ENCODE measurements around the gene COMP.

COMP gene

GRCh38 chr19:18782559-18783225, 8.4 kb downstream of the COMP start:
- DNase-seq (ENCODE audit: low spot score) = no peak

- no peak for DNase-seq (ENCODE audit: low spot score)
These were observed 9.1 kb downstream of the COMP start for GRCh38 chr19:18781885-18782527.

- DNase-seq (ENCODE audit: low spot score) = no peak
These were observed 10.0 kb downstream of the COMP start for GRCh38 chr19:18781047-18781600.

- DNase-seq (ENCODE audit: low spot score) = no peak
These were observed 10.5 kb downstream of the COMP start for GRCh38 chr19:18780631-18781030.

GRCh38 chr19:18780081-18780480, 11.0 kb downstream of the COMP start:
- DNase-seq (ENCODE audit: low spot score) = no peak

- DNase-seq (ENCODE audit: low spot score) = no peak
These were observed 12.1 kb downstream of the COMP start for GRCh38 chr19:18778826-18779495.

GRCh38 chr19:18778076-18778389, 13.1 kb downstream of the COMP start:
- no peak for DNase-seq (ENCODE audit: low spot score)

- no peak for DNase-seq (ENCODE audit: low spot score)
These were observed 13.6 kb downstream of the COMP start for GRCh38 chr19:18777301-18778075.

- DNase-seq (ENCODE audit: low spot score) = no peak
These were observed 14.4 kb downstream of the COMP start for GRCh38 chr19:18776736-18777135.

- no peak for DNase-seq (ENCODE audit: low spot score)
These were observed 14.9 kb downstream of the COMP start for GRCh38 chr19:18776288-18776594.

GRCh38 chr19:18775586-18776287, 15.4 kb downstream of the COMP start:
- no peak for DNase-seq (ENCODE audit: low spot score)

- DNase-seq (ENCODE audit: low spot score) = no peak
These were observed 16.2 kb downstream of the COMP start for GRCh38 chr19:18774782-18775444.

- no peak for DNase-seq (ENCODE audit: low spot score)
These were observed 17.0 kb downstream of the COMP start for GRCh38 chr19:18774107-18774506.

- no peak for DNase-seq (ENCODE audit: low spot score)
These were observed 17.4 kb downstream of the COMP start for GRCh38 chr19:18773682-18774081.

- no peak for DNase-seq (ENCODE audit: low spot score)
These were observed 18.2 kb downstream of the COMP start for GRCh38 chr19:18772620-18773587.

GRCh38 chr19:18771328-18772242, 19.5 kb downstream of the COMP start:
- no peak for DNase-seq (ENCODE audit: low spot score)

GRCh38 chr19:18770663-18771327, 20.3 kb downstream of the COMP start:
- no peak for DNase-seq (ENCODE audit: low spot score)

GRCh38 chr19:18769989-18770528, 21.0 kb downstream of the COMP start:
- no peak for DNase-seq (ENCODE audit: low spot score)

Measured in putamen (tissue), 1 donor.